Measurements from ENCODE around the gene TADA2A.

Gene TADA2A

GRCh38 chr17:37483311-37484039 is 76.8 kb downstream of the TADA2A start:
- Histone ChIP-seq H3K9me3 (ENCODE audit: control insufficient read depth, insufficient read depth, low read length) (no peaks in the 10 kb centered on the region), H3K27me3 (ENCODE audit: control insufficient read depth, insufficient read depth, low read length) (peaks cover 6% of the 10 kb centered on the region), H3K9ac (ENCODE audit: low read depth, low read length) (peak overlapping the region; percentile 8; the same call in 1 of the 2 replicates), H3K36me3 (ENCODE audit: control insufficient read depth, insufficient read depth, low read length) (peaks cover 18% of the 10 kb centered on the region), H3K27ac (ENCODE audit: low read depth, low read length) (peak overlapping the region; percentile 44), H3K4me1 (ENCODE audit: control insufficient read depth, insufficient read depth, low read length) (peaks cover 28% of the 10 kb centered on the region), H3K4me3 (ENCODE audit: low read depth, low read length) (no peak overlapping the region)

- peaks cover 33% of the 10 kb centered on the region for H3K4me1 ChIP-seq (ENCODE audit: control insufficient read depth, insufficient read depth, low read length)
- no peak overlapping the region for H3K27ac ChIP-seq (ENCODE audit: low read depth, low read length)
Measured at GRCh38 chr17:37485938-37486570, 79.4 kb downstream of the TADA2A start.

GRCh38 chr17:37488009-37488604 is 81.4 kb downstream of the TADA2A start:
- Histone ChIP-seq H3K4me3 (ENCODE audit: low read depth, low read length) (peak overlapping the region; percentile 79), H3K4me1 (ENCODE audit: control insufficient read depth, insufficient read depth, low read length) (peaks cover 36% of the 10 kb centered on the region), H3K9ac (ENCODE audit: low read depth, low read length) (no peak overlapping the region), H3K36me3 (ENCODE audit: control insufficient read depth, insufficient read depth, low read length) (no peaks in the 10 kb centered on the region), H3K9me3 (ENCODE audit: control insufficient read depth, insufficient read depth, low read length) (no peaks in the 10 kb centered on the region), H3K27ac (ENCODE audit: low read depth, low read length) (peak overlapping the region; percentile 57), H3K27me3 (ENCODE audit: control insufficient read depth, insufficient read depth, low read length) (peaks cover 6% of the 10 kb centered on the region)

More at GRCh38 chr17:37485938-37486570, 79.4 kb downstream of the TADA2A start:
- Histone ChIP-seq H3K9ac (ENCODE audit: low read depth, low read length) (no peak overlapping the region), H3K27me3 (ENCODE audit: control insufficient read depth, insufficient read depth, low read length) (peaks cover 6% of the 10 kb centered on the region), H3K4me3 (ENCODE audit: low read depth, low read length) (no peak overlapping the region), H3K9me3 (ENCODE audit: control insufficient read depth, insufficient read depth, low read length) (no peaks in the 10 kb centered on the region), H3K36me3 (ENCODE audit: control insufficient read depth, insufficient read depth, low read length) (no peaks in the 10 kb centered on the region)

- Histone ChIP-seq H3K27me3 (ENCODE audit: control insufficient read depth, insufficient read depth, low read length) (peaks cover 6% of the 10 kb centered on the region), H3K27ac (ENCODE audit: low read depth, low read length) (peak overlapping the region; percentile 57), H3K9ac (ENCODE audit: low read depth, low read length) (peak overlapping the region; percentile 62), H3K9me3 (ENCODE audit: control insufficient read depth, insufficient read depth, low read length) (no peaks in the 10 kb centered on the region), H3K36me3 (ENCODE audit: control insufficient read depth, insufficient read depth, low read length) (no peaks in the 10 kb centered on the region), H3K4me3 (ENCODE audit: low read depth, low read length) (peak overlapping the region; percentile 79), H3K4me1 (ENCODE audit: control insufficient read depth, insufficient read depth, low read length) (peaks cover 30% of the 10 kb centered on the region)
Measured at GRCh38 chr17:37488607-37489196, 82.0 kb downstream of the TADA2A start.

- Histone ChIP-seq H3K36me3 (ENCODE audit: control insufficient read depth, insufficient read depth, low read length) (no peaks in the 10 kb centered on the region), H3K9ac (ENCODE audit: low read depth, low read length) (peak within 1 kb of the TSS; percentile 62), H3K4me3 (ENCODE audit: low read depth, low read length) (peak within 1 kb of the TSS; percentile 84), H3K27me3 (ENCODE audit: control insufficient read depth, insufficient read depth, low read length) (peaks cover 6% of the 10 kb centered on the region), H3K27ac (ENCODE audit: low read depth, low read length) (peak within 1 kb of the TSS; percentile 71), H3K4me1 (ENCODE audit: control insufficient read depth, insufficient read depth, low read length) (peaks cover 27% of the 10 kb centered on the region), H3K9me3 (ENCODE audit: control insufficient read depth, insufficient read depth, low read length) (no peaks in the 10 kb centered on the region)
Measured at GRCh38 chr17:37489197-37490001, 82.7 kb downstream of the TADA2A start, which contains the start of gene DUSP14. Gene DUSP14, plus strand, starts transcription at chr17:37489891. Its CDS starts 22,382 bp downstream, at chr17:37512273.

- Histone ChIP-seq H3K4me3 (ENCODE audit: low read depth, low read length) (peak overlapping the region; percentile 84), H3K27me3 (ENCODE audit: control insufficient read depth, insufficient read depth, low read length) (peaks cover 6% of the 10 kb centered on the region), H3K27ac (ENCODE audit: low read depth, low read length) (peak overlapping the region; percentile 71), H3K36me3 (ENCODE audit: control insufficient read depth, insufficient read depth, low read length) (no peaks in the 10 kb centered on the region), H3K9ac (ENCODE audit: low read depth, low read length) (peak overlapping the region; percentile 37; the same call in 1 of the 2 replicates), H3K9me3 (ENCODE audit: control insufficient read depth, insufficient read depth, low read length) (no peaks in the 10 kb centered on the region), H3K4me1 (ENCODE audit: control insufficient read depth, insufficient read depth, low read length) (peaks cover 28% of the 10 kb centered on the region)
Measured at GRCh38 chr17:37490022-37490587, 83.4 kb downstream of the TADA2A start.

GRCh38 chr17:37490638-37491614 is 84.2 kb downstream of the TADA2A start:
- peak overlapping the region; percentile 84 for H3K4me3 ChIP-seq (ENCODE audit: low read depth, low read length)
- no peaks in the 10 kb centered on the region for H3K9me3 ChIP-seq (ENCODE audit: control insufficient read depth, insufficient read depth, low read length)
- H3K9ac ChIP-seq (ENCODE audit: low read depth, low read length): peak overlapping the region; percentile 37; the same call in 1 of the 2 replicates
- no peaks in the 10 kb centered on the region for H3K36me3 ChIP-seq (ENCODE audit: control insufficient read depth, insufficient read depth, low read length)
- H3K4me1 ChIP-seq (ENCODE audit: control insufficient read depth, insufficient read depth, low read length): peaks cover 32% of the 10 kb centered on the region
- H3K27me3 ChIP-seq (ENCODE audit: control insufficient read depth, insufficient read depth, low read length): peaks cover 6% of the 10 kb centered on the region
- peak overlapping the region; percentile 71 for H3K27ac ChIP-seq (ENCODE audit: low read depth, low read length)

GRCh38 chr17:37492167-37492566 is 85.5 kb downstream of the TADA2A start:
- peaks cover 32% of the 10 kb centered on the region for H3K4me1 ChIP-seq (ENCODE audit: control insufficient read depth, insufficient read depth, low read length)
- H3K27me3 ChIP-seq (ENCODE audit: control insufficient read depth, insufficient read depth, low read length): peaks cover 6% of the 10 kb centered on the region
- H3K36me3 ChIP-seq (ENCODE audit: control insufficient read depth, insufficient read depth, low read length): no peaks in the 10 kb centered on the region
- no peaks in the 10 kb centered on the region for H3K9me3 ChIP-seq (ENCODE audit: control insufficient read depth, insufficient read depth, low read length)
- peak overlapping the region; percentile 71 for H3K27ac ChIP-seq (ENCODE audit: low read depth, low read length)
- no peak overlapping the region for H3K9ac ChIP-seq (ENCODE audit: low read depth, low read length)
- 0 out of 2 replicates have a peak overlapping the region, but pooled peaks have one; percentile 84 for H3K4me3 ChIP-seq (ENCODE audit: low read depth, low read length)

GRCh38 chr17:37493249-37494027 is 86.8 kb downstream of the TADA2A start:
- Histone ChIP-seq H3K27ac (ENCODE audit: low read depth, low read length) (no peak overlapping the region), H3K4me3 (ENCODE audit: low read depth, low read length) (no peak overlapping the region), H3K36me3 (ENCODE audit: control insufficient read depth, insufficient read depth, low read length) (no peaks in the 10 kb centered on the region), H3K9ac (ENCODE audit: low read depth, low read length) (no peak overlapping the region), H3K9me3 (ENCODE audit: control insufficient read depth, insufficient read depth, low read length) (no peaks in the 10 kb centered on the region), H3K4me1 (ENCODE audit: control insufficient read depth, insufficient read depth, low read length) (peaks cover 24% of the 10 kb centered on the region), H3K27me3 (ENCODE audit: control insufficient read depth, insufficient read depth, low read length) (no peaks in the 10 kb centered on the region)
